Suprapubic skin (tissue), 4 donors: ENCODE data around the gene CDKN2A.

Experiments
- CTCF ChIP-seq, 2 donors: fragments of 200-600 bp in 1 of 2; fragments of 450-650 bp in 1 of 2; sonication (generic) in 1 of 2; IDR thresholded peaks; one replicate each; pipeline ENCODE4 v1.5.1; 2016 to 2019; ENCODE audit warnings: antibody characterized with exemption in 2 of 2, mild to moderate bottlenecking in 1 of 2, moderate library complexity in 1 of 2
- POLR2A ChIP-seq, 2 donors: fragments of 450-650 bp; IDR thresholded peaks; one replicate each; pipeline ENCODE4 v1.6.1; 2017; ENCODE audit warnings: antibody characterized with exemption in 2 of 2, mild to moderate bottlenecking in 2 of 2, moderate library complexity in 2 of 2
- POLR2AphosphoS5 ChIP-seq, 3 donors: sonication (generic); formaldehyde crosslinking; IDR thresholded peaks; one replicate each; pipeline ENCODE4 v1.6.1; 2017; ENCODE audit warnings: antibody characterized with exemption in 3 of 3

GRCh38 chr9:21974343-21974721 lies 19.9 kb downstream of the CDKN2A start:
- TF ChIP-seq POLR2A (IDR thresholded peaks at IDR 0.05) (no peak), CTCF (IDR thresholded peaks at IDR 0.05) (no peak), POLR2AphosphoS5 (IDR thresholded peaks at IDR 0.05) (no peak)
